Measurements from ENCODE around the gene CIITA. TPM values are rescaled to one million over a fixed set of nuclear protein-coding genes. Genes with fewer than 3 reads are reported as not detected.
A peak's percentile ranks its signal among the peaks of the same experiment; 100 is the strongest.

The CIITA gene
- total RNA-seq, 1 experiment from 2014 or later: not detected

DNA sequence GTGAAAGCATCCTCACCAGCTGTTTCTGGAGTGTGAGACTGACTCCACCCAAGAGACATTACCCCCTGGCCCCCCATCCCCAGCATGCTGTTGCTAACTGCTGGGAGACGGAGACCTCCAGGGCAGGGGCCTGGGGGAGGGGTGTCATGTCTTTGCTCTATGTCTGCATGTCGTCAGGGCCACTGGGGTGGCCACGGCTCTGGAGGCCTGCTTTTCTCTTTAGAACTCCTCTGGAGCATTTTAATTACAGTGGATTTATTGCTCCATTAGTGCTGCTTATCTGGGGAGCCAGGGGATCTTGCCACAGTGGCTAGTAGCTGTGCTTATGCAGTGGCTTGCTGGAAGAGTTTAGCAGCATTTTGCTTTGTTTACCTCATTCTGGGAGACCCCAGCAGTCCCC lies 99.6 kb downstream of the CIITA start:
- Histone ChIP-seq H3K23ac (ENCODE audit: insufficient read length, low read depth, low read length) (no peak overlapping the region), H2BK12ac (ENCODE audit: insufficient read length, low read depth, low read length) (no peak overlapping the region), H3K4me1 (ENCODE audit: insufficient read depth, low read length) (no peaks in the 10 kb centered on the region), H2AK5ac (ENCODE audit: insufficient read length, low read length) (no peak overlapping the region), H3K27ac (ENCODE audit: insufficient read length, low read depth, low read length) (no peak overlapping the region), H3K27me3 (ENCODE audit: insufficient read depth, low read length) (no peaks in the 10 kb centered on the region), H3K56ac (ENCODE audit: insufficient read length, low read depth, low read length) (no peak overlapping the region), H2AFZ (ENCODE audit: low read length) (no peak overlapping the region), H4K20me1 (ENCODE audit: control insufficient read depth, insufficient read depth, insufficient read length) (no peaks in the 10 kb centered on the region), H3K4me2 (ENCODE audit: insufficient read depth, insufficient read length, low read length) (no peak overlapping the region), H3K4ac (ENCODE audit: low read depth, low read length) (no peak overlapping the region), H4K91ac (ENCODE audit: insufficient read length, low read depth, low read length) (no peak overlapping the region), H4K5ac (ENCODE audit: insufficient read length, low read depth, low read length) (no peak overlapping the region), H3T11ph (ENCODE audit: low read length) (no peak overlapping the region), H2BK15ac (ENCODE audit: low read depth, low read length) (no peak overlapping the region), H3K79me1 (ENCODE audit: insufficient read depth, low read depth, low read length, poor library complexity, severe bottlenecking) (no peaks in the 10 kb centered on the region), H4K8ac (replicated peaks; ENCODE audit: insufficient read length, low read depth, low read length) (no peak overlapping the region), H3K14ac (ENCODE audit: insufficient read depth, low read length) (no peak overlapping the region), H2BK20ac (ENCODE audit: low read depth, low read length, poor library complexity, severe bottlenecking) (no peak overlapping the region), H3K9me3 (ENCODE audit: control insufficient read depth, low read depth, low read length) (no peaks in the 10 kb centered on the region), H2BK120ac (ENCODE audit: low read depth, low read length, poor library complexity, severe bottlenecking) (no peak overlapping the region), H3K18ac (ENCODE audit: insufficient read length, low read depth, low read length) (no peak overlapping the region), H2BK5ac (ENCODE audit: insufficient read length, low read length) (no peak overlapping the region), H3K9ac (ENCODE audit: extremely low read depth, insufficient read length, low read length) (no peak overlapping the region), H3K79me2 (ENCODE audit: insufficient read depth, low read length) (no peaks in the 10 kb centered on the region), H3K23me2 (ENCODE audit: insufficient read length, low read depth, low read length, poor library complexity, severe bottlenecking) (no peaks in the 10 kb centered on the region)
- Mint-ChIP-seq H3K27ac (peak overlapping the region in 1 of 3 experiments; percentile 39; a peak in 1 of 7 replicates), H3K36me3 (ENCODE audit: insufficient read depth in 1 of 3, low read depth in 3 of 3) (peaks cover 0 to 16% (median 7%) of the 10 kb centered on the region in 3 experiments; a peak in 4 of 7 replicates), H3K4me3 (no peak overlapping the region), H3K4me1 (peaks cover 10 to 27% of the 10 kb centered on the region in 2 experiments), H3K9me3 (no peaks in the 10 kb centered on the region), H3K27me3 (ENCODE audit: low read depth) (no peaks in the 10 kb centered on the region; the same call in 1 of the 2 replicates)
- no peak for DNase-seq
- WGBS (ENCODE audit: extremely low coverage, insufficient read length, low lambda C conversion rate): no CpG with 5 or more reads among the region's 3 CpGs
- TF ChIP-seq, protein P1, sequence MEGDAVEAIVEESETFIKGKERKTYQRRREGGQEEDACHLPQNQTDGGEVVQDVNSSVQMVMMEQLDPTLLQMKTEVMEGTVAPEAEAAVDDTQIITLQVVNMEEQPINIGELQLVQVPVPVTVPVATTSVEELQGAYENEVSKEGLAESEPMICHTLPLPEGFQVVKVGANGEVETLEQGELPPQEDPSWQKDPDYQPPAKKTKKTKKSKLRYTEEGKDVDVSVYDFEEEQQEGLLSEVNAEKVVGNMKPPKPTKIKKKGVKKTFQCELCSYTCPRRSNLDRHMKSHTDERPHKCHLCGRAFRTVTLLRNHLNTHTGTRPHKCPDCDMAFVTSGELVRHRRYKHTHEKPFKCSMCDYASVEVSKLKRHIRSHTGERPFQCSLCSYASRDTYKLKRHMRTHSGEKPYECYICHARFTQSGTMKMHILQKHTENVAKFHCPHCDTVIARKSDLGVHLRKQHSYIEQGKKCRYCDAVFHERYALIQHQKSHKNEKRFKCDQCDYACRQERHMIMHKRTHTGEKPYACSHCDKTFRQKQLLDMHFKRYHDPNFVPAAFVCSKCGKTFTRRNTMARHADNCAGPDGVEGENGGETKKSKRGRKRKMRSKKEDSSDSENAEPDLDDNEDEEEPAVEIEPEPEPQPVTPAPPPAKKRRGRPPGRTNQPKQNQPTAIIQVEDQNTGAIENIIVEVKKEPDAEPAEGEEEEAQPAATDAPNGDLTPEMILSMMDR (conservative IDR thresholded peaks at IDR 0.05): no peak
